Measurements from ENCODE around the gene ZNF467. TPM values are rescaled to one million over a fixed set of nuclear protein-coding genes. Genes with fewer than 3 reads are reported as not detected.

The ZNF467 gene
- total and polyA plus RNA-seq, 2 experiments from 2014 or later = 0.10 to 0.40 TPM

GRCh38 chr7:149799397-149800168 lies 26.2 kb upstream of the ZNF467 start:
- no peaks in the 10 kb centered on the region for H3K79me2 ChIP-seq (replicated peaks; ENCODE audit: insufficient read depth)
- ATAC-seq (peak; percentile 75), DNase-seq (ENCODE audit: low spot score) (peak; percentile 82)
- TF ChIP-seq CTCF (conservative IDR thresholded peaks at IDR 0.05; ENCODE audit: low read depth in 2 of 2) (peak; percentile 76 to 98), ZNF462 (CRISPR knock-in tag; IDR thresholded peaks at IDR 0.05) (no peak)
- peaks cover 10% of the 10 kb centered on the region for H3K27me3 Mint-ChIP-seq (ENCODE audit: insufficient read depth, low read depth, poor library complexity)
- no peaks in the 10 kb centered on the region for H3K4me1 ChIP-seq (ENCODE audit: insufficient read depth)
- no peaks in the 10 kb centered on the region for H3K36me3 ChIP-seq (ENCODE audit: insufficient read depth)
- H3K27ac ChIP-seq (ENCODE audit: low read depth) = no peak overlapping the region
- no peaks in the 10 kb centered on the region for H3K27me3 ChIP-seq (ENCODE audit: insufficient read depth)
- H2AFZ ChIP-seq = no peak overlapping the region
- H3K27ac Mint-ChIP-seq = peak overlapping the region; percentile 81; the same call in 1 of the 2 replicates
- H3K4me3 ChIP-seq = no peak overlapping the region
- no peaks in the 10 kb centered on the region for H3K9me2 ChIP-seq (ENCODE audit: insufficient read depth)
- H3K36me3 Mint-ChIP-seq (ENCODE audit: low read depth) = no peaks in the 10 kb centered on the region
- H3F3A ChIP-seq (replicated peaks; ENCODE audit: low read depth) = no peaks in the 10 kb centered on the region
- H4K20me1 ChIP-seq (replicated peaks; ENCODE audit: insufficient read depth) = no peaks in the 10 kb centered on the region
- H3K9me3 Mint-ChIP-seq = no peaks in the 10 kb centered on the region
- no peak overlapping the region for H3K4me2 ChIP-seq
- peaks cover under 1% of the 10 kb centered on the region; the same call in 2 of the 3 replicates for H3K4me1 Mint-ChIP-seq
- no peak overlapping the region for H3K4me3 Mint-ChIP-seq
